K562 (cell line): Measurements from ENCODE around the gene IFI27L1. TPM values are rescaled to one million over a fixed set of nuclear protein-coding genes. Genes with fewer than 3 reads are reported as not detected.

Experiments
- ATAC-seq: fragments of 200-7000 bp; cut with Tn5 transposase; 3 replicates; pipeline ENCODE4 v1.9.1; 2020; ENCODE audit warnings: moderate library complexity
- BruUV-seq: library from RNA; stranded (reverse); fragments of 400-500 nt; replicated peaks from 2 replicates; lab custom pipeline; 2021; lab: Mats Ljungman, UMichigan
- CTCF ChIA-PET: fragments of 300-600 bp; formaldehyde crosslinking; extraction: SDS; loops from one replicate; lab custom pipeline; 2021; ENCODE audit warnings: low intra/inter-chr PET ratio; lab: Yijun Ruan, JAX
- POLR2A ChIA-PET: fragments of 300-600, 350-650 bp; sonication (Branson Sonifier 250); formaldehyde crosslinking; extraction: SDS; loops from one replicate; lab custom pipeline; 2021; ENCODE audit warnings: antibody characterized with exemption, inconsistent platforms; lab: Yijun Ruan, JAX
- DNase-seq, 4 experiments: peaks; one replicate each; pipeline versions ENCODE4 v3.0.0 to v3.0.0-alpha.2; 2011 to 2018; ENCODE audit warnings: low spot score in 3 of 4, mixed read lengths in 3 of 4; ENCODE audit errors: extremely low read depth in 1 of 4
- FAIRE-seq: peaks from 2 replicates; lab custom pipeline; 2011; peaks lifted over from hg19 to GRCh38; lab: Jason Lieb, UNC
- H2AFZ ChIP-seq: 2 replicates; pipeline ENCODE4 v1.6.0; 2011; ENCODE audit warnings: low read depth, low read length, control low read depth, inconsistent platforms
- H3K27ac ChIP-seq: fragments of 200-600 bp; 3 replicates; pipeline ENCODE4 v1.8.0; 2011; ENCODE audit warnings: low read depth, mild to moderate bottlenecking, control low read depth, inconsistent platforms, low read length, moderate library complexity, mixed read lengths; ENCODE audit errors: extremely low read depth
- H3K27me3 ChIP-seq, 2 experiments: fragments of 300-600 bp in 1 of 2; 2 replicates in 1 of 2; 3 replicates in 1 of 2; pipeline versions ENCODE4 v1.6.0 to v1.8.0; 2011; ENCODE audit warnings: inconsistent platforms in 2 of 2, low read length in 2 of 2, mild to moderate bottlenecking in 1 of 2, mixed read lengths in 1 of 2, moderate library complexity in 1 of 2; ENCODE audit not compliant: control insufficient read depth in 2 of 2, insufficient read depth in 2 of 2
- H3K36me3 ChIP-seq: fragments of 300-600 bp; 3 replicates; pipeline ENCODE4 v1.8.0; 2011; ENCODE audit warnings: mild to moderate bottlenecking, low read length, inconsistent platforms; ENCODE audit not compliant: control insufficient read depth, insufficient read depth
- H3K4me1 ChIP-seq, 2 experiments: fragments of 200-600 bp in 1 of 2; replicated peaks in 1 of 2; 2 replicates in 1 of 2; 3 replicates in 1 of 2; pipeline versions ENCODE4 v1.5.1 to v1.8.0; 2011; ENCODE audit warnings: inconsistent platforms in 2 of 2, low read length in 2 of 2, mild to moderate bottlenecking in 1 of 2, mixed read lengths in 1 of 2, moderate library complexity in 1 of 2; ENCODE audit not compliant: control insufficient read depth in 2 of 2, insufficient read depth in 2 of 2
- H3K4me2 ChIP-seq: 2 replicates; pipeline ENCODE4 v1.6.1; 2011; ENCODE audit warnings: low read length, control low read depth, inconsistent platforms, mixed read lengths; ENCODE audit not compliant: insufficient read depth
- H3K4me3 ChIP-seq: fragments of 200-600 bp; sonication (generic), shearing (Covaris generic); 2 replicates; pipeline ENCODE4 v1.5.1; 2016; ENCODE audit warnings: control low read depth, inconsistent platforms
- H3K79me2 ChIP-seq: fragments of 200-600 bp; 3 replicates; pipeline ENCODE4 v1.8.0; 2011; ENCODE audit warnings: low read length, inconsistent platforms; ENCODE audit not compliant: control insufficient read depth, insufficient read depth
- H3K9ac ChIP-seq, 2 experiments: 2 replicates each; pipeline versions ENCODE4 v1.6.0 to v1.6.1; 2011; ENCODE audit warnings: low read depth in 2 of 2, low read length in 2 of 2, control low read depth in 1 of 2, inconsistent platforms in 1 of 2, mild to moderate bottlenecking in 1 of 2, mixed read lengths in 1 of 2; ENCODE audit not compliant: insufficient read depth in 1 of 2
- H3K9me1 ChIP-seq: one replicate; pipeline ENCODE4 v1.6.0; 2011; ENCODE audit warnings: inconsistent platforms, mild to moderate bottlenecking, low read length, moderate library complexity; ENCODE audit not compliant: control insufficient read depth, insufficient read depth
- H3K9me3 ChIP-seq: replicated peaks from 2 replicates; pipeline ENCODE4 v1.5.1; 2011; ENCODE audit warnings: low read depth, low read length, inconsistent platforms; ENCODE audit not compliant: control insufficient read depth, insufficient read depth
- H4K20me1 ChIP-seq: replicated peaks from 2 replicates; pipeline ENCODE4 v1.6.1; 2011; ENCODE audit warnings: low read length, inconsistent platforms, mixed read lengths; ENCODE audit not compliant: control insufficient read depth, insufficient read depth
- CBX1 ChIP-seq: sonication (generic); IDR thresholded peaks from 2 replicates; pipeline ENCODE4 v1.6.1; 2016; ENCODE audit warnings: antibody characterized with exemption, low read depth, mild to moderate bottlenecking
- GABPA ChIP-seq: fragments of 200-800 bp; sonication (Bioruptor generic); conservative IDR thresholded peaks from 2 replicates; pipeline ENCODE4 v1.6.1; 2016; ENCODE audit warnings: low read depth, missing genetic modification characterization, missing compliant biosample characterization
- GATAD2A ChIP-seq: fragments of 450-650 bp; IDR thresholded peaks from 2 replicates; pipeline ENCODE4 v1.6.1; 2017
- KHSRP ChIP-seq: fragments of 450-650 bp; IDR thresholded peaks from 2 replicates; pipeline ENCODE4 v1.6.1; 2017
- LEF1 ChIP-seq: fragments of 450-650 bp; IDR thresholded peaks from 2 replicates; pipeline ENCODE4 v1.6.1; 2016; ENCODE audit warnings: mild to moderate bottlenecking
- MEF2D ChIP-seq: conservative IDR thresholded peaks from 2 replicates; pipeline ENCODE4 v1.6.1; 2016; ENCODE audit warnings: low read depth, missing genetic modification characterization, missing compliant biosample characterization
- PHF20 ChIP-seq: fragments of 450-650 bp; IDR thresholded peaks from 2 replicates; pipeline ENCODE4 v1.6.1; 2018; ENCODE audit not compliant: partially characterized antibody
- RAD51 ChIP-seq: fragments of 450-650 bp; IDR thresholded peaks from 2 replicates; pipeline ENCODE4 v1.7.1; 2016; ENCODE audit warnings: low read depth, mild to moderate bottlenecking, borderline replicate concordance
- SMAD1 ChIP-seq: fragments of 150-350 bp; IDR thresholded peaks from 2 replicates; pipeline ENCODE4 v1.6.1; 2014; ENCODE audit warnings: low read length, low read depth; ENCODE audit not compliant: partially characterized antibody
- SUPT5H ChIP-seq: fragments of 450-650 bp; IDR thresholded peaks from 2 replicates; pipeline ENCODE4 v1.6.1; 2016
- WHSC1 ChIP-seq: IDR thresholded peaks from one replicate; pipeline ENCODE4 v1.6.1; 2012; ENCODE audit warnings: low read length, control low read depth, inconsistent platforms
- ZC3H11A ChIP-seq: IDR thresholded peaks from 2 replicates; pipeline ENCODE4 v1.6.1; 2012; ENCODE audit warnings: low read depth, low read length, improper control_type of control experiment
- ZNF134 ChIP-seq: fragments of 250-450 bp; sonication (Bioruptor Pico); conservative IDR thresholded peaks from 2 replicates; pipeline ENCODE4 v1.4.0; 2020
- ZNF395 ChIP-seq: fragments of 200-800 bp; sonication (Bioruptor generic); IDR thresholded peaks from 2 replicates; pipeline ENCODE4 v1.6.1; 2017; ENCODE audit warnings: missing genetic modification characterization, missing compliant biosample characterization
- whole genome bisulfite sequencing: fragments of 100-300 bp; shearing (Covaris generic); methylation state at CpG from one replicate; pipeline ENCODE4 v1.1.6; 2016; ENCODE audit warnings: low coverage, mixed read lengths; ENCODE audit not compliant: insufficient coverage; ENCODE audit errors: missing lambda C conversion rate; 5-methylcytosine and 5-hydroxymethylcytosine counted together
- in situ Hi-C: fragments of 300-500 bp; cut with MboI; formaldehyde crosslinking; loops from 4 replicates; pipeline ENCODE4 v1.15.0; 2018; ENCODE audit warnings: inconsistent platforms, mixed read lengths
- intact Hi-C: fragments of 100-400 bp; cut with micrococcal nuclease; formaldehyde crosslinking; loops from 2 replicates; pipeline ENCODE4 v1.14.2; 2022
- polyA plus RNA-seq, 8 experiments: library from polyadenylated mRNA; depleted of rRNA in 4 of 8; stranded (reverse) in 5 of 8; unstranded in 3 of 8; fragments of >200 nt; fragmentation: Nextera tagmentation in 2 of 8; fragmentation: Illumina TruSeq in 1 of 8; extraction: Ambion mirVana in 2 of 8; extraction: Trizol in 1 of 8; gene quantifications; 2 replicates each; pipeline versions ENCODE4 v1.2.1 to v1.2.3, GENCODE V29; 2011 to 2014; ENCODE audit warnings: inconsistent platforms in 1 of 8, missing spikeins in 1 of 8
- total RNA-seq, 7 experiments: library from RNA; depleted of rRNA in 6 of 7; stranded (reverse); fragments of >200 nt in 6 of 7; fragmentation: Illumina TruSeq in 2 of 7; extraction: Trizol in 2 of 7; gene quantifications; 2 replicates each; pipeline versions ENCODE4 v1.2.1 to v1.2.3, GENCODE V29; 2011 to 2021; ENCODE audit warnings: low replicate concordance in 1 of 7
- TF ChIP-seq, protein P1 (sequence below): IDR thresholded peaks from 2 replicates; pipeline ENCODE4 v1.6.1; 2011; ENCODE audit not compliant: insufficient read length; ENCODE audit errors: extremely low read depth
- TF ChIP-seq, protein P2 (sequence below): fragments of 250-450 bp; sonication (Bioruptor Pico); IDR thresholded peaks from 2 replicates; pipeline ENCODE4 v1.8.0; 2021; ENCODE audit warnings: mild to moderate bottlenecking, moderate library complexity
- TF ChIP-seq, protein P3 (sequence below): fragments of 250-450 bp; sonication (Bioruptor Pico); IDR thresholded peaks from 2 replicates; pipeline ENCODE4 v1.4.0; 2020

IFI27L1 gene
- total and polyA plus RNA-seq, 9 of the 15 experiments (the other 6 are each of a cell fraction or from before 2014, with no cell fraction given) = 14.5 to 28.0 (median 23.8) TPM

- Histone ChIP-seq H4K20me1 (no peaks in the 10 kb centered on the region), H3K27ac (no peak overlapping the region), H3K9me1 (no peaks in the 10 kb centered on the region), H3K4me1 (no peaks in the 10 kb centered on the region), H3K36me3 (no peaks in the 10 kb centered on the region), H3K9me3 (no peaks in the 10 kb centered on the region), H3K4me3 (no peak overlapping the region), H3K9ac (no peak overlapping the region), H2AFZ (no peak overlapping the region), H3K27me3 (peaks cover 0 to 20% of the 10 kb centered on the region in 2 experiments; a peak in 2 of 5 replicates), H3K4me2 (no peak overlapping the region), H3K79me2 (no peaks in the 10 kb centered on the region)
- no peak for TF ChIP-seq KHSRP
- TF ChIP-seq ZNF395 (CRISPR knock-in tag) = no peak
- no peak for TF ChIP-seq MEF2D (tag)
- TF ChIP-seq CBX1 = no peak
- TF ChIP-seq RAD51 = no peak
- TF ChIP-seq, protein P1, sequence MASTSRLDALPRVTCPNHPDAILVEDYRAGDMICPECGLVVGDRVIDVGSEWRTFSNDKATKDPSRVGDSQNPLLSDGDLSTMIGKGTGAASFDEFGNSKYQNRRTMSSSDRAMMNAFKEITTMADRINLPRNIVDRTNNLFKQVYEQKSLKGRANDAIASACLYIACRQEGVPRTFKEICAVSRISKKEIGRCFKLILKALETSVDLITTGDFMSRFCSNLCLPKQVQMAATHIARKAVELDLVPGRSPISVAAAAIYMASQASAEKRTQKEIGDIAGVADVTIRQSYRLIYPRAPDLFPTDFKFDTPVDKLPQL = no peak
- no peak for TF ChIP-seq SUPT5H
- no peak for TF ChIP-seq SMAD1
- TF ChIP-seq PHF20 = no peak
- TF ChIP-seq ZNF134 (CRISPR knock-in tag) = no peak
- no peak for TF ChIP-seq WHSC1
- TF ChIP-seq, protein P2, sequence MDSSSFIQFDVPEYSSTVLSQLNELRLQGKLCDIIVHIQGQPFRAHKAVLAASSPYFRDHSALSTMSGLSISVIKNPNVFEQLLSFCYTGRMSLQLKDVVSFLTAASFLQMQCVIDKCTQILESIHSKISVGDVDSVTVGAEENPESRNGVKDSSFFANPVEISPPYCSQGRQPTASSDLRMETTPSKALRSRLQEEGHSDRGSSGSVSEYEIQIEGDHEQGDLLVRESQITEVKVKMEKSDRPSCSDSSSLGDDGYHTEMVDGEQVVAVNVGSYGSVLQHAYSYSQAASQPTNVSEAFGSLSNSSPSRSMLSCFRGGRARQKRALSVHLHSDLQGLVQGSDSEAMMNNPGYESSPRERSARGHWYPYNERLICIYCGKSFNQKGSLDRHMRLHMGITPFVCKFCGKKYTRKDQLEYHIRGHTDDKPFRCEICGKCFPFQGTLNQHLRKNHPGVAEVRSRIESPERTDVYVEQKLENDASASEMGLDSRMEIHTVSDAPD (CRISPR knock-in tag) = no peak
- TF ChIP-seq GATAD2A = no peak
- no peak for TF ChIP-seq LEF1
- no peak for TF ChIP-seq GABPA (tag)
- TF ChIP-seq, protein P3, sequence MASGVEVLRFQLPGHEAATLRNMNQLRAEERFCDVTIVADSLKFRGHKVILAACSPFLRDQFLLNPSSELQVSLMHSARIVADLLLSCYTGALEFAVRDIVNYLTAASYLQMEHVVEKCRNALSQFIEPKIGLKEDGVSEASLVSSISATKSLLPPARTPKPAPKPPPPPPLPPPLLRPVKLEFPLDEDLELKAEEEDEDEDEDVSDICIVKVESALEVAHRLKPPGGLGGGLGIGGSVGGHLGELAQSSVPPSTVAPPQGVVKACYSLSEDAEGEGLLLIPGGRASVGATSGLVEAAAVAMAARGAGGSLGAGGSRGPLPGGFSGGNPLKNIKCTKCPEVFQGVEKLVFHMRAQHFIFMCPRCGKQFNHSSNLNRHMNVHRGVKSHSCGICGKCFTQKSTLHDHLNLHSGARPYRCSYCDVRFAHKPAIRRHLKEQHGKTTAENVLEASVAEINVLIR (CRISPR knock-in tag) = no peak
- TF ChIP-seq ZC3H11A = no peak
- WGBS = 16% methylated on average over 7 of the region's 9 CpGs
- no peak for ATAC-seq
- CTCF ChIA-PET = no interaction called here
- intact Hi-C loops (no loop called here), in situ Hi-C loops (no loop called here)
- POLR2A ChIA-PET = interaction anchor here (1.1 kb wide), 1 partner anchor 12 kb away, joined by 5 read pairs; the partner anchor contains the start of gene IFI27
- BruUV-seq = no TSS peak
- no peak for DNase-seq
- no peak for FAIRE-seq
These were observed 42.2 kb downstream of the IFI27L1 start for GRCh38 chr14:94123296-94123695.
